K562 (cell line): ENCODE measurements around the gene ASB15. TPM values are rescaled to one million over a fixed set of nuclear protein-coding genes. Genes with fewer than 3 reads are reported as not detected.

ENCODE experiments used
- NCOR1 ChIP-seq: fragments of 450-650 bp; IDR thresholded peaks from 2 replicates; pipeline ENCODE4 v1.6.1; 2016; ENCODE audit warnings: mild to moderate bottlenecking, moderate library complexity
- PTTG1 ChIP-seq: fragments of 450-650 bp; IDR thresholded peaks from 2 replicates; pipeline ENCODE4 v1.6.1; 2016; ENCODE audit warnings: low read depth, mild to moderate bottlenecking, missing genetic modification characterization, missing compliant biosample characterization
- TFE3 ChIP-seq: fragments of 450-650 bp; formaldehyde crosslinking; IDR thresholded peaks from 2 replicates; pipeline ENCODE4 v1.4.0; 2020; ENCODE audit warnings: mild to moderate bottlenecking, mixed read lengths
- ZNF134 ChIP-seq: fragments of 250-450 bp; sonication (Bioruptor Pico); conservative IDR thresholded peaks from 2 replicates; pipeline ENCODE4 v1.4.0; 2020
- polyA plus RNA-seq, 8 experiments: library from polyadenylated mRNA; depleted of rRNA in 4 of 8; stranded (reverse) in 5 of 8; unstranded in 3 of 8; fragments of >200 nt; fragmentation: Nextera tagmentation in 2 of 8; fragmentation: Illumina TruSeq in 1 of 8; extraction: Ambion mirVana in 2 of 8; extraction: Trizol in 1 of 8; gene quantifications; 2 replicates each; pipeline versions ENCODE4 v1.2.1 to v1.2.3, GENCODE V29; 2011 to 2014; ENCODE audit warnings: inconsistent platforms in 1 of 8, missing spikeins in 1 of 8
- total RNA-seq, 7 experiments: library from RNA; depleted of rRNA in 6 of 7; stranded (reverse); fragments of >200 nt in 6 of 7; fragmentation: Illumina TruSeq in 2 of 7; extraction: Trizol in 2 of 7; gene quantifications; 2 replicates each; pipeline versions ENCODE4 v1.2.1 to v1.2.3, GENCODE V29; 2011 to 2021; ENCODE audit warnings: low replicate concordance in 1 of 7
- TF ChIP-seq, protein P1 (sequence below): fragments of 450-650 bp; IDR thresholded peaks from 2 replicates; pipeline ENCODE4 v1.6.1; 2016; ENCODE audit warnings: mild to moderate bottlenecking, moderate library complexity

Gene ASB15
- total and polyA plus RNA-seq, 9 of the 15 experiments (the other 6 are each of a cell fraction or from before 2014, with no cell fraction given) = 0.03 to 0.14 (median 0.04) TPM; not detected in 3

GRCh38 chr7:123553159-123553558 is 48.5 kb upstream of the ASB15 start (continued):
- TF ChIP-seq, protein P1, sequence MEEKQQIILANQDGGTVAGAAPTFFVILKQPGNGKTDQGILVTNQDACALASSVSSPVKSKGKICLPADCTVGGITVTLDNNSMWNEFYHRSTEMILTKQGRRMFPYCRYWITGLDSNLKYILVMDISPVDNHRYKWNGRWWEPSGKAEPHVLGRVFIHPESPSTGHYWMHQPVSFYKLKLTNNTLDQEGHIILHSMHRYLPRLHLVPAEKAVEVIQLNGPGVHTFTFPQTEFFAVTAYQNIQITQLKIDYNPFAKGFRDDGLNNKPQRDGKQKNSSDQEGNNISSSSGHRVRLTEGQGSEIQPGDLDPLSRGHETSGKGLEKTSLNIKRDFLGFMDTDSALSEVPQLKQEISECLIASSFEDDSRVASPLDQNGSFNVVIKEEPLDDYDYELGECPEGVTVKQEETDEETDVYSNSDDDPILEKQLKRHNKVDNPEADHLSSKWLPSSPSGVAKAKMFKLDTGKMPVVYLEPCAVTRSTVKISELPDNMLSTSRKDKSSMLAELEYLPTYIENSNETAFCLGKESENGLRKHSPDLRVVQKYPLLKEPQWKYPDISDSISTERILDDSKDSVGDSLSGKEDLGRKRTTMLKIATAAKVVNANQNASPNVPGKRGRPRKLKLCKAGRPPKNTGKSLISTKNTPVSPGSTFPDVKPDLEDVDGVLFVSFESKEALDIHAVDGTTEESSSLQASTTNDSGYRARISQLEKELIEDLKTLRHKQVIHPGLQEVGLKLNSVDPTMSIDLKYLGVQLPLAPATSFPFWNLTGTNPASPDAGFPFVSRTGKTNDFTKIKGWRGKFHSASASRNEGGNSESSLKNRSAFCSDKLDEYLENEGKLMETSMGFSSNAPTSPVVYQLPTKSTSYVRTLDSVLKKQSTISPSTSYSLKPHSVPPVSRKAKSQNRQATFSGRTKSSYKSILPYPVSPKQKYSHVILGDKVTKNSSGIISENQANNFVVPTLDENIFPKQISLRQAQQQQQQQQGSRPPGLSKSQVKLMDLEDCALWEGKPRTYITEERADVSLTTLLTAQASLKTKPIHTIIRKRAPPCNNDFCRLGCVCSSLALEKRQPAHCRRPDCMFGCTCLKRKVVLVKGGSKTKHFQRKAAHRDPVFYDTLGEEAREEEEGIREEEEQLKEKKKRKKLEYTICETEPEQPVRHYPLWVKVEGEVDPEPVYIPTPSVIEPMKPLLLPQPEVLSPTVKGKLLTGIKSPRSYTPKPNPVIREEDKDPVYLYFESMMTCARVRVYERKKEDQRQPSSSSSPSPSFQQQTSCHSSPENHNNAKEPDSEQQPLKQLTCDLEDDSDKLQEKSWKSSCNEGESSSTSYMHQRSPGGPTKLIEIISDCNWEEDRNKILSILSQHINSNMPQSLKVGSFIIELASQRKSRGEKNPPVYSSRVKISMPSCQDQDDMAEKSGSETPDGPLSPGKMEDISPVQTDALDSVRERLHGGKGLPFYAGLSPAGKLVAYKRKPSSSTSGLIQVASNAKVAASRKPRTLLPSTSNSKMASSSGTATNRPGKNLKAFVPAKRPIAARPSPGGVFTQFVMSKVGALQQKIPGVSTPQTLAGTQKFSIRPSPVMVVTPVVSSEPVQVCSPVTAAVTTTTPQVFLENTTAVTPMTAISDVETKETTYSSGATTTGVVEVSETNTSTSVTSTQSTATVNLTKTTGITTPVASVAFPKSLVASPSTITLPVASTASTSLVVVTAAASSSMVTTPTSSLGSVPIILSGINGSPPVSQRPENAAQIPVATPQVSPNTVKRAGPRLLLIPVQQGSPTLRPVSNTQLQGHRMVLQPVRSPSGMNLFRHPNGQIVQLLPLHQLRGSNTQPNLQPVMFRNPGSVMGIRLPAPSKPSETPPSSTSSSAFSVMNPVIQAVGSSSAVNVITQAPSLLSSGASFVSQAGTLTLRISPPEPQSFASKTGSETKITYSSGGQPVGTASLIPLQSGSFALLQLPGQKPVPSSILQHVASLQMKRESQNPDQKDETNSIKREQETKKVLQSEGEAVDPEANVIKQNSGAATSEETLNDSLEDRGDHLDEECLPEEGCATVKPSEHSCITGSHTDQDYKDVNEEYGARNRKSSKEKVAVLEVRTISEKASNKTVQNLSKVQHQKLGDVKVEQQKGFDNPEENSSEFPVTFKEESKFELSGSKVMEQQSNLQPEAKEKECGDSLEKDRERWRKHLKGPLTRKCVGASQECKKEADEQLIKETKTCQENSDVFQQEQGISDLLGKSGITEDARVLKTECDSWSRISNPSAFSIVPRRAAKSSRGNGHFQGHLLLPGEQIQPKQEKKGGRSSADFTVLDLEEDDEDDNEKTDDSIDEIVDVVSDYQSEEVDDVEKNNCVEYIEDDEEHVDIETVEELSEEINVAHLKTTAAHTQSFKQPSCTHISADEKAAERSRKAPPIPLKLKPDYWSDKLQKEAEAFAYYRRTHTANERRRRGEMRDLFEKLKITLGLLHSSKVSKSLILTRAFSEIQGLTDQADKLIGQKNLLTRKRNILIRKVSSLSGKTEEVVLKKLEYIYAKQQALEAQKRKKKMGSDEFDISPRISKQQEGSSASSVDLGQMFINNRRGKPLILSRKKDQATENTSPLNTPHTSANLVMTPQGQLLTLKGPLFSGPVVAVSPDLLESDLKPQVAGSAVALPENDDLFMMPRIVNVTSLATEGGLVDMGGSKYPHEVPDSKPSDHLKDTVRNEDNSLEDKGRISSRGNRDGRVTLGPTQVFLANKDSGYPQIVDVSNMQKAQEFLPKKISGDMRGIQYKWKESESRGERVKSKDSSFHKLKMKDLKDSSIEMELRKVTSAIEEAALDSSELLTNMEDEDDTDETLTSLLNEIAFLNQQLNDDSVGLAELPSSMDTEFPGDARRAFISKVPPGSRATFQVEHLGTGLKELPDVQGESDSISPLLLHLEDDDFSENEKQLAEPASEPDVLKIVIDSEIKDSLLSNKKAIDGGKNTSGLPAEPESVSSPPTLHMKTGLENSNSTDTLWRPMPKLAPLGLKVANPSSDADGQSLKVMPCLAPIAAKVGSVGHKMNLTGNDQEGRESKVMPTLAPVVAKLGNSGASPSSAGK = 0 out of 2 replicates have a peak, but pooled peaks have one; percentile 16
- TF ChIP-seq ZNF134 (CRISPR knock-in tag) = no peak
- no peak for TF ChIP-seq TFE3 (CRISPR knock-in tag)
- TF ChIP-seq NCOR1 = no peak
- TF ChIP-seq PTTG1 (tag) = no peak
